ENCODE data around the gene NAXD. TPM values are rescaled to one million over a fixed set of nuclear protein-coding genes. Genes with fewer than 3 reads are reported as not detected.

Gene NAXD
- total and polyA plus RNA-seq, 7 experiments from 2014 or later: 17.2 to 35.4 (median 25.9) TPM

- POLR2A ChIA-PET: interaction anchor here (1.0 kb wide), 1 partner anchor 33 kb away, joined by 3 read pairs; no protein-coding TSS in a partner anchor
- peaks cover 6 to 43% (median 24%) of the 10 kb centered on the region in 5 donors for H3K36me3 Mint-ChIP-seq
These were observed 66.7 kb downstream of the NAXD start for GRCh38 chr13:110681868-110682550.

GRCh38 chr13:110682746-110683145 lies 67.4 kb downstream of the NAXD start:
- H3K4me1 ChIP-seq (ENCODE audit: control insufficient read depth in 2 of 2, insufficient read depth in 2 of 2, low read length in 2 of 2): no peaks in the 10 kb centered on the region
- intact Hi-C loops (cut with micrococcal nuclease): loop anchor here (1.0 to 5.0 kb wide), 6 partner anchors 22 to 370 kb away; no protein-coding TSS in a partner anchor
- Mint-ChIP-seq H3K27ac (no peak overlapping the region), H3K36me3 (peaks cover 6 to 44% (median 24%) of the 10 kb centered on the region in 5 donors), H3K9me3 (no peaks in the 10 kb centered on the region), H3K4me1 (peaks cover 2 to 15% (median 6%) of the 10 kb centered on the region in 7 donors), H3K4me3 (no peak overlapping the region), H3K27me3 (no peaks in the 10 kb centered on the region)
- no peaks in the 10 kb centered on the region for H3K27me3 ChIP-seq (ENCODE audit: control insufficient read depth in 2 of 2, insufficient read depth in 2 of 2, low read length in 2 of 2)
- ChIA-PET POLR2A (interaction anchor here (1.3 kb wide), 1 partner anchor 32 kb away, joined by 12 read pairs; no protein-coding TSS in a partner anchor), CTCF (interaction anchor here (0.6 to 2.0 kb wide), 6 partner anchors 9 to 231 kb away, joined by 3 to 23 read pairs (median 5); no protein-coding TSS in a partner anchor)
- H3K4me3 ChIP-seq (ENCODE audit: low read length): no peak overlapping the region
- no peak overlapping the region for H3K27ac ChIP-seq (ENCODE audit: low read depth, low read length)
- DNase-seq (no peak), ATAC-seq (no peak)
- H3K9me3 ChIP-seq (ENCODE audit: control insufficient read depth in 2 of 3, low read length in 3 of 3): no peaks in the 10 kb centered on the region
- peaks cover 0 to 79% (median 8%) of the 10 kb centered on the region in 3 experiments for H3K36me3 ChIP-seq (ENCODE audit: control insufficient read depth in 2 of 3, insufficient read depth in 3 of 3, low read length in 3 of 3)

More at GRCh38 chr13:110681868-110682550, 66.7 kb downstream of the NAXD start:
- CTCF ChIA-PET: interaction anchor here (0.8 to 2.0 kb wide), 5 partner anchors 10 to 232 kb away, joined by 3 to 23 read pairs (median 4); no protein-coding TSS in a partner anchor
- H3K27me3 Mint-ChIP-seq: no peaks in the 10 kb centered on the region
- H3K4me3 Mint-ChIP-seq: no peak overlapping the region
- intact Hi-C loops (cut with micrococcal nuclease): loop anchor here (2.0 to 5.0 kb wide), 4 partner anchors 23 to 370 kb away; no protein-coding TSS in a partner anchor
- H3K9me3 Mint-ChIP-seq: no peaks in the 10 kb centered on the region
- peak overlapping the region in 1 of 9 donors; percentile 59 for H3K27ac Mint-ChIP-seq
- H3K27me3 ChIP-seq (ENCODE audit: control insufficient read depth in 2 of 2, insufficient read depth in 2 of 2, low read length in 2 of 2): no peaks in the 10 kb centered on the region
- peaks cover 0 to 77% (median 8%) of the 10 kb centered on the region in 3 experiments for H3K36me3 ChIP-seq (ENCODE audit: control insufficient read depth in 2 of 3, insufficient read depth in 3 of 3, low read length in 3 of 3)
- H3K4me1 Mint-ChIP-seq: peaks cover 3 to 15% (median 6%) of the 10 kb centered on the region in 7 donors
- H3K27ac ChIP-seq (ENCODE audit: low read depth, low read length): no peak overlapping the region
- H3K4me1 ChIP-seq (ENCODE audit: control insufficient read depth in 2 of 2, insufficient read depth in 2 of 2, low read length in 2 of 2): no peaks in the 10 kb centered on the region
- no peak overlapping the region for H3K4me3 ChIP-seq (ENCODE audit: low read length)
- no peaks in the 10 kb centered on the region for H3K9me3 ChIP-seq (ENCODE audit: control insufficient read depth in 2 of 3, low read length in 3 of 3)
- ATAC-seq (no peak), DNase-seq (no peak)

- no peaks in the 10 kb centered on the region for H3K27me3 ChIP-seq (ENCODE audit: control insufficient read depth in 2 of 2, insufficient read depth in 2 of 2, low read length in 2 of 2)
- H3K4me1 Mint-ChIP-seq: peaks cover 2 to 15% (median 4%) of the 10 kb centered on the region in 7 donors
- peaks cover 6 to 40% (median 20%) of the 10 kb centered on the region in 5 donors for H3K36me3 Mint-ChIP-seq
- ATAC-seq: peak; percentile 54
- H3K4me3 ChIP-seq (ENCODE audit: low read length): no peak overlapping the region
- no peaks in the 10 kb centered on the region for H3K9me3 Mint-ChIP-seq
- no peaks in the 10 kb centered on the region for H3K4me1 ChIP-seq (ENCODE audit: control insufficient read depth in 2 of 2, insufficient read depth in 2 of 2, low read length in 2 of 2)
- peak in 6 of 9 donors; percentile 14 to 62 (median 26) for DNase-seq
- intact Hi-C loops (cut with micrococcal nuclease): loop anchor here (1.0 to 5.0 kb wide), 6 partner anchors 21 to 369 kb away; no protein-coding TSS in a partner anchor
- H3K36me3 ChIP-seq (ENCODE audit: control insufficient read depth in 2 of 3, insufficient read depth in 3 of 3, low read length in 3 of 3): peaks cover 0 to 79% (median 8%) of the 10 kb centered on the region in 3 experiments
- no peak overlapping the region for H3K27ac ChIP-seq (ENCODE audit: low read depth, low read length)
- peak overlapping the region in 1 of 9 donors; percentile 6 for H3K27ac Mint-ChIP-seq
- H3K9me3 ChIP-seq (ENCODE audit: control insufficient read depth in 2 of 3, low read length in 3 of 3): no peaks in the 10 kb centered on the region
- POLR2A ChIA-PET: interaction anchor here (1.0 to 1.3 kb wide), 3 partner anchors 19 to 32 kb away, joined by 3 to 12 read pairs (median 4); no protein-coding TSS in a partner anchor
- H3K4me3 Mint-ChIP-seq: no peak overlapping the region
- CTCF ChIA-PET: interaction anchor here (0.6 to 2.0 kb wide), 7 partner anchors 8 to 230 kb away, joined by 3 to 23 read pairs (median 3); no protein-coding TSS in a partner anchor
- no peaks in the 10 kb centered on the region for H3K27me3 Mint-ChIP-seq
These were observed 68.0 kb downstream of the NAXD start for GRCh38 chr13:110683203-110683883.

GRCh38 chr13:110683921-110684320 lies 68.6 kb downstream of the NAXD start:
- Histone ChIP-seq H3K27ac (ENCODE audit: low read depth, low read length) (no peak overlapping the region), H3K27me3 (ENCODE audit: control insufficient read depth in 2 of 2, insufficient read depth in 2 of 2, low read length in 2 of 2) (no peaks in the 10 kb centered on the region), H3K4me1 (ENCODE audit: control insufficient read depth in 2 of 2, insufficient read depth in 2 of 2, low read length in 2 of 2) (no peaks in the 10 kb centered on the region), H3K4me3 (ENCODE audit: low read length) (no peak overlapping the region), H3K36me3 (ENCODE audit: control insufficient read depth in 2 of 3, insufficient read depth in 3 of 3, low read length in 3 of 3) (peaks cover 0 to 79% (median 2%) of the 10 kb centered on the region in 3 experiments), H3K9me3 (ENCODE audit: control insufficient read depth in 2 of 3, low read length in 3 of 3) (no peaks in the 10 kb centered on the region)
- Mint-ChIP-seq H3K9me3 (no peaks in the 10 kb centered on the region), H3K4me3 (no peak overlapping the region), H3K27me3 (no peaks in the 10 kb centered on the region), H3K27ac (no peak overlapping the region), H3K36me3 (peaks cover 6 to 34% (median 14%) of the 10 kb centered on the region in 5 donors), H3K4me1 (peaks cover 0 to 12% (median 4%) of the 10 kb centered on the region in 7 donors)
- intact Hi-C loops (cut with micrococcal nuclease): loop anchor here (1.0 to 5.0 kb wide), 6 partner anchors 21 to 368 kb away; no protein-coding TSS in a partner anchor
- no peak for DNase-seq
- ChIA-PET CTCF (interaction anchor here (1.2 to 2.0 kb wide), 7 partner anchors 8 to 230 kb away, joined by 3 to 23 read pairs (median 3); no protein-coding TSS in a partner anchor), POLR2A (interaction anchor here (1.0 to 1.3 kb wide), 3 partner anchors 18 to 31 kb away, joined by 3 to 12 read pairs (median 4); no protein-coding TSS in a partner anchor)
- ATAC-seq: no peak

GRCh38 chr13:110684388-110685056 lies 69.2 kb downstream of the NAXD start:
- intact Hi-C loops (cut with micrococcal nuclease): loop anchor here in 1 of 2 donors (5.0 kb wide), 1 partner anchor 368 kb away; no protein-coding TSS in a partner anchor
- peaks cover 6 to 34% (median 13%) of the 10 kb centered on the region in 5 donors for H3K36me3 Mint-ChIP-seq
- H3K4me1 Mint-ChIP-seq: peaks cover 0 to 11% (median 4%) of the 10 kb centered on the region in 7 donors
- ATAC-seq (no peak), DNase-seq (no peak)
- Histone ChIP-seq H3K36me3 (ENCODE audit: control insufficient read depth in 2 of 3, insufficient read depth in 3 of 3, low read length in 3 of 3) (peaks cover 0 to 82% (median 0%) of the 10 kb centered on the region in 3 experiments), H3K27ac (ENCODE audit: low read depth, low read length) (no peak overlapping the region), H3K4me1 (ENCODE audit: control insufficient read depth in 2 of 2, insufficient read depth in 2 of 2, low read length in 2 of 2) (no peaks in the 10 kb centered on the region), H3K9me3 (ENCODE audit: control insufficient read depth in 2 of 3, low read length in 3 of 3) (no peaks in the 10 kb centered on the region), H3K4me3 (ENCODE audit: low read length) (no peak overlapping the region), H3K27me3 (ENCODE audit: control insufficient read depth in 2 of 2, insufficient read depth in 2 of 2, low read length in 2 of 2) (no peaks in the 10 kb centered on the region)
- no peaks in the 10 kb centered on the region for H3K27me3 Mint-ChIP-seq
- ChIA-PET POLR2A (interaction anchor here (1.2 kb wide), 1 partner anchor 18 kb away, joined by 3 read pairs; no protein-coding TSS in a partner anchor), CTCF (interaction anchor here (1.2 to 2.0 kb wide), 5 partner anchors 7 to 134 kb away, joined by 3 to 23 read pairs (median 7); no protein-coding TSS in a partner anchor)
- no peak overlapping the region for H3K4me3 Mint-ChIP-seq
- no peak overlapping the region for H3K27ac Mint-ChIP-seq
- no peaks in the 10 kb centered on the region for H3K9me3 Mint-ChIP-seq

Data from naive thymus-derived CD4-positive, alpha-beta T cell (primary cell).